Femur (tissue), 1 donor: Measurements from ENCODE around the gene NRXN3.

ENCODE experiments used
- DNase-seq: peaks from one replicate; pipeline ENCODE4 v3.0.0-alpha.2; 2017

The NRXN3 gene

DNA sequence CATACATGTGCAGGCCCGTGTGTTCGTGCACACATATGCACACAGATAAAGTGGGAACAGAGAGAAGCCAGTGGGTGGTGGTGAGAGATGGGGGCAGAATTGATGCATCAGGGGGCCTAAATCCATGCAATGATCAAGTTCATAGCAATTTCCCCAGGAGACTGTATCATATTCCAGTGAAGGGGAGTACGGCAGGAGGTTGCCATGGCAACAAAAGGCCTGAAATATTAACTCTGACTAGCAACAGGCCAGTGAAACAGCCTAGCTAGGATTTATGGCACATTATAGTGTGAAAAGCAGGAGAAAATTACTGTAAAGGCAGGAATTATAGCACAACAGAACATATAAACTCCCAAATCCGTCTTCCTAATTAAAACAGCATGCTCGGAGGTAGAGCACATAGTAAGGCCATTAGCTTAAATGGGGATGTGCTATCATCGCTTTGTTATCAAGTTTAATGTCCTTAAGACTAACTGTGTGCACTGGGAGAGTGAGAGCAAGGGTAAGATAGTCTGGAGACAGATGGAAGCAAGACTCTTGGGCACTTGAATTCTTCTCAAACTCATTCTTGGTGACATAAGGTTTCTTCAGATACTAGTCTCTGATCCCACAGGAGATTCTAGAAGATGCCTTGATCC is 1234.8 kb downstream of the NRXN3 start:
- peak; percentile 24 for DNase-seq

DNA sequence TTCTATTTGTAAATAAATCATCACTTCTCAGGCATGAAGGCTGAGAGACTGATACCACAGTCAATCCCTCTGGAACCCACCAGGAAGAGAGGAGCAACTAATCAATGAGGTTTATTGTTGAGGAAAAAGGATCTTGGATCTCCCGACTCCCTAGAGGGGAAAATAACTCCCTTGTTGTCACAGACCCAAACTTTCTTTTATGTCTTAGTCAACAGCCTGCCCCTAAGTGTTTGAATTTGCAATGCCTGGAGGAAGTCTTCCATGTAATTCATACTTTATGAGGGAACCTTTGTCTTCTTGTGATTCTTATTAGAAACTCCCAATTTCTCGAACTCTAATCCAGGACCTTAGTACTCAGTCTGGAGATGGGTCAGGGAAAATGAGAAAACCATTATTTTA is 1235.3 kb downstream of the NRXN3 start:
- no peak for DNase-seq

- DNase-seq, result no peak
These were observed 1237.4 kb downstream of the NRXN3 start for GRCh38 chr14:79407572-79407971.

DNA sequence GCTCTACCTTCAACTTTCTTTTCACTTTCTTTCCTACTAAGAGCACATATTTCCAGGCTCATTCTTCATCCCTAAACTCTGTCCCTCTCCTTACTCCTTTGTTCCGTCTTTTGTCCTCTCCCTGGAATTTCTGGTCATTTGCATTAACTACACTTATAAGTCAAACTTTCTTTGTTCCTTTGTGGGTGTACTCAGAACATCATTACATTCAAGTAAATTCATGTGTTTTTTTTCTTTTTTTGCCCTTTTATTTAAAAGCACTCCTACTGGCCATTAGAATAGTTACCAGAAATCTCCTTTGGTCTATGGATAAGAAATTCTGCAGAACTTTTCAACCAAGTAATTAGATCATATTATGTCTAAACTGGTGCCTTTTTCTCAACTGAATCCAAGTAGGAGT is 1238.5 kb downstream of the NRXN3 start:
- no peak for DNase-seq

DNA sequence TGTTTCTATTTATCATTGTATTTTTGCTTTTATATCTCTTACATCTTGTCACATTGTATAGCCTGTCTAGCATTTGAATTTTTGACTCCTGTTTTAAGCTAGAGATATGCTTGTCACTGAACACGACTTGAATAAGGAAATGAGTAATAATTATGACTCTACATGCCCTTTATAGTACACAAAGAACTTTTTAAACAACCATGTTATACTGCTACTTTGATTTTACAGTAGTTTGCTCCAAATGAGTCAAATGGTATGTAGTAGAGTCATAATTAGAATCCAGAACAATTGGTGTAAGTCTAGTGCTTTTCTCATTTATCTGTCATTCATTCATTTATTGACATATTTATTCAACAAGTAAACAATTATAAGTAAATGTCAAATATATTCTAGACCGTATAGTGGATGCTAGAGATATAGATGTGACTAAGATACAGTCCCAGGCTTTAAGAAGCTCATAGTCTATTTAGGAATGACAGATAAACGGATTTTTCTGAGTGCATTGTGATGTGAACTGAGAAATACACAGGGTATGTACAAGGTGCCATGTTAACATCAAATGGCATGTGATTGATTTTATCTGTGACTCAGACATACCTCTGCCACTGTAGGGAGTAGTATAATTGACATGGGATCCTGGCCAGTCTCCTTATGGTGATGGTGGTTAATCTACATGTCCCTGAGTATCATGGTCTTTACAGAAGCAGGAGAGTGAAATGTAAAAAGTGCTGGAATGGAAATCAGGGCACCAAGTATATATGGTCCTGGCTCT is 1241.4 kb downstream of the NRXN3 start:
- no peak for DNase-seq

DNA sequence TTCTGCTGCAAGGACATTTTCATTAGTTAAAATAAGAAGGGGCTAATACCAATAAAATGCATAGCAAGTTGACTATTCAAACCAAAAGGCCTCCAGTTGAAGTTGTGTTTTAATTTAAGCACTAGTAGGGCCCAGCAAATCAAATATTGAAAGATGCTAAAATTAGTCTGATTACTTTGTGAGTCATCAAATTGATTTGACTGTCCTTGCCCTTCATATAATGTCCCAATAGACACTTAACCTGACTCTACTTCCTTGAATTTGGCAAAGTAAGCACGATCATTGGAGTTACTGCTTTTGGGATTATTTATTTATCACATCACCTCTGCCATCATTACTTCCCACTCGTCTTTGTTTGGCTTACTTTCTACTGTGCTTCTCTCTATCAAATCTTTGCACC is 1242.6 kb downstream of the NRXN3 start:
- DNase-seq, result no peak

- no peak for DNase-seq
These were observed 1243.7 kb downstream of the NRXN3 start for GRCh38 chr14:79413734-79414428.

DNA sequence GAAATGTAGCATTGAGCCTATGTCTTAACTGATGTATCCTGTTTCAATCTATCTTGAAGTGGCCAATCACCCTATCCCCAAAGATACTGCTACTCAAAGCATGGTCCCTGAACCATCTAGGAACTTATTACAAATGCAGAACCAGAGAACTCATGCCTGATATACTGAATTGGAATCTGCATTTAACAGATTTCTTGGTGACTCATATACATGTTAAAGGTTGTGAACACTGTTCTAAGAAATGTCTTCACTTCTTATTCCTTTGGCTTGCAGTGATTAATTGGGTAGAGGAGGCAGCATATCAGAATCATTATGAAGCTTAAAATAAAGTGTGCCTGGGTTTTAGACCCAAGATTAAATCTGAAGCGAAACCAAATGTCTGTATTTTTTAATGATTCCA is 1245.6 kb downstream of the NRXN3 start:
- DNase-seq, result no peak

GRCh38 chr14:79417961-79418360 is 1247.8 kb downstream of the NRXN3 start:
- no peak for DNase-seq

- DNase-seq, result no peak
These were observed 1248.7 kb downstream of the NRXN3 start for GRCh38 chr14:79418649-79419415.

- no peak for DNase-seq
These were observed 1249.6 kb downstream of the NRXN3 start for GRCh38 chr14:79419571-79420327.

DNA sequence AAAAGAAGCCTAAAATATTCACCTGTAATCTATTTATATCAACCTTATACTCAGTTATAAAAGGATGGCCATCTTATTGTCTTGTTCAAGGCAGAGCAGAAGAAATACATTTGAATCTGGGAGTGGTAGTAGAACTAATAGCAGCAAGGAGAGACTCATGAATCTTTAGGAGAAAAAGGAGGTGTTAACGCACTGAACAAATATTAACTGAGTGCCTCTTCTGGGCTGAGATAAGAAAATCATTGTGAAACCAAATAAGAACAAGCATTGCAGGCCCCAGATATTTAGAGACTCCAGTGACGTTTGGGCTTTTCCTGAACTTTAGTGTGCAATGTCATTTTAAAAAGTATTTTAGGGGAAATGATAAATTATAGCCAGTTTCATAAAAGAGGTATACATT is 1250.6 kb downstream of the NRXN3 start:
- no peak for DNase-seq

GRCh38 chr14:79421811-79422210 is 1251.6 kb downstream of the NRXN3 start:
- no peak for DNase-seq

DNA sequence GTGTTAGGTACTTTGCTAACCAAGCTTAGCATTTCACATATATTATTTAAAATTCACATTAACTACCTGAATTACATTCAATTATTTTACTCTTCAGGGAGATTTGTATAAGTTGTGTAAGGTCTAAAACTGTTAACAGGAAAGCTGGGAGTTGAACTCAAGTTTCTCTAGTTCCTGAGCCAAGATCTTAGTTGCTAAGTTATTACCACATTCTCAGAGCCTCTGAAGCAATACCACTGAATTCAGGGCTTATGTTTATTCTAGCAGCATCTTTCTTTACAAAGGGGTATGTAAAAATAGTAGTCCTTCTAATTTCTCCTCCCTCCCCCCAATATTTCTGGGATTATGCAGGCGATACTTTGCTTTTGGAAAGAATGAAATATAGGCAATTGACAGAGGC is 1254.3 kb downstream of the NRXN3 start:
- no peak for DNase-seq

GRCh38 chr14:79426103-79426755 is 1256.1 kb downstream of the NRXN3 start:
- no peak for DNase-seq

GRCh38 chr14:79432640-79433039 is 1262.5 kb downstream of the NRXN3 start:
- no peak for DNase-seq

DNA sequence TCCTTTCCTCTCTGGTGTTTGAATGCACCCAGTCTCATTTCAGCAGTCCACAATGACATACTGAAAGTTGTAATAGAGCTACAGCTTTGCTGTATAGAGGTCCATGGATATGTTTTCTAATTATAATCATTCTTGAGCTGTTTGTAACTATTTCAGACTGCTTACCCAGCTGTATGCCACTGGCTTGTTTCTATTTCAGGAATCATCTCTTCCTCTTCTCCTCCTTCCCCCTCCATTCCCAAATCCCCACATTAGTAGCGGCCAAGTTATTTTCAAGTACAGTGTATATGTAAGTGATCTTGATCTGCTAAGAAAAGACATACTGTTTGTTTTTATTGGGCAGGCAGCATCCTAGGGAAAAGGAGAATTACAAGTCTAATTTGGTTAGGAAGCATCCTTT is 1266.2 kb downstream of the NRXN3 start:
- DNase-seq, result no peak

GRCh38 chr14:79437951-79438350 is 1267.8 kb downstream of the NRXN3 start:
- DNase-seq, result no peak

GRCh38 chr14:79438696-79439342 is 1268.6 kb downstream of the NRXN3 start:
- no peak for DNase-seq

GRCh38 chr14:79442786-79443185 is 1272.6 kb downstream of the NRXN3 start:
- DNase-seq, result no peak

DNA sequence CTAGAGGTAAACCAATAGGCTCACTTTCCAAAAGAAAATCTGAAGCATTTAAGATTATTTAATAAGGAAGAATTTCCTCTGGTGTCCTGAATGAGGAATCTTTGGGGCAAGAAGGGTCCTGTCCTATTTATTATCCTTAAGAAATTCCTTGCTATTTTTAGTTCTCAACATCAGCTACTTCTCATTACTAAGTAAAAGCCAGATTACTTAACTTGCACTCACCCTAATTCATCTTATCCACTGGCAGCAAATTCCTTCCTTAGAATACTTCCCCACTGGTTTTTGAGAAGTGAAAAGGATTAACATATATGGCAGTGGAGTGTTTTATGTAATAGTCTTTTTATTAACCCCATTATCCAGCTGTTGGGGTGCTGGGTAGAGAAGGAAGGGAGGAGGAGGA is 1273.4 kb downstream of the NRXN3 start:
- DNase-seq, result no peak
